Stimulated activated CD4-positive, alpha-beta T cell treated with anti-CD3 and anti-CD28 coated beads, Interleukin-12 subunit alpha, Interleukin-12 subunit beta, amount 100 ng/mL, for 24 hours (primary cell): ENCODE results near the gene CARS2.
A peak's percentile ranks its signal among the peaks of the same experiment; 100 is the strongest.
"Not testable (repeated sequence)": the region's sequence is repeated elsewhere in the genome, so short reads cannot be mapped to it uniquely, and the experiment has no call there.

Source experiments
- DNase-seq, 2 experiments: peaks; one replicate each; pipeline ENCODE4 v3.0.0-alpha.2; 2020; ENCODE audit warnings: low read depth in 2 of 2

CARS2 gene

GRCh38 chr13:110682746-110683145 is 23.2 kb downstream of the CARS2 start:
- no peak for DNase-seq

GRCh38 chr13:110681868-110682550 is 23.9 kb downstream of the CARS2 start:
- no peak for DNase-seq

- DNase-seq = no peak
These were observed 25.1 kb downstream of the CARS2 start for GRCh38 chr13:110680852-110681251.

GRCh38 chr13:110677731-110678545 is 28.0 kb downstream of the CARS2 start:
- no peak for DNase-seq

- peak in 1 of 2 experiments; percentile 21 for DNase-seq
These were observed 29.0 kb downstream of the CARS2 start for GRCh38 chr13:110676595-110677587.

- not testable (repeated sequence) for DNase-seq
These were observed 36.1 kb downstream of the CARS2 start for GRCh38 chr13:110669814-110670213.

GRCh38 chr13:110669036-110669435 is 36.9 kb downstream of the CARS2 start:
- DNase-seq = no peak

GRCh38 chr13:110666255-110666533 is 39.7 kb downstream of the CARS2 start:
- no peak for DNase-seq

- DNase-seq = no peak
These were observed 40.2 kb downstream of the CARS2 start for GRCh38 chr13:110665491-110666254.

- no peak for DNase-seq
These were observed 41.2 kb downstream of the CARS2 start for GRCh38 chr13:110664673-110665072.

GRCh38 chr13:110664041-110664440 is 41.9 kb downstream of the CARS2 start:
- DNase-seq = no peak

GRCh38 chr13:110663491-110663890 is 42.4 kb downstream of the CARS2 start:
- DNase-seq = no peak

- no peak for DNase-seq
These were observed 43.0 kb downstream of the CARS2 start for GRCh38 chr13:110662777-110663443.

GRCh38 chr13:110662091-110662490 is 43.8 kb downstream of the CARS2 start:
- DNase-seq = no peak

- DNase-seq = no peak
These were observed 44.7 kb downstream of the CARS2 start for GRCh38 chr13:110661256-110661655.

- not testable (repeated sequence) for DNase-seq
These were observed 47.6 kb downstream of the CARS2 start for GRCh38 chr13:110658218-110658911.

- no peak for DNase-seq
These were observed 48.7 kb downstream of the CARS2 start for GRCh38 chr13:110657196-110657595.

GRCh38 chr13:110653851-110654250 is 52.1 kb downstream of the CARS2 start:
- DNase-seq = no peak

- DNase-seq = no peak
These were observed 52.6 kb downstream of the CARS2 start for GRCh38 chr13:110653271-110653670.

GRCh38 chr13:110652764-110653163 is 53.2 kb downstream of the CARS2 start:
- no peak for DNase-seq
